OCI-LY7 (cell line): ENCODE data around the gene RAB11FIP5. TPM values are rescaled to one million over a fixed set of nuclear protein-coding genes. Genes with fewer than 3 reads are reported as not detected.
"Not testable (repeated sequence)": the region's sequence is repeated elsewhere in the genome, so short reads cannot be mapped to it uniquely, and the experiment has no call there.

Experiments
- BruUV-seq: library from RNA; stranded (reverse); fragments of 400-500 nt; replicated peaks from 2 replicates; lab custom pipeline; 2021; lab: Mats Ljungman, UMichigan
- CTCF ChIA-PET: fragments of 300-600 bp; sonication (Branson Sonifier 250); formaldehyde crosslinking; loops from one replicate; lab custom pipeline; 2022; ENCODE audit warnings: antibody characterized with exemption; ENCODE audit not compliant: unreplicated experiment; lab: Charles Lee
- POLR2A ChIA-PET: fragments of 300-600 bp; sonication (Branson Sonifier 250); formaldehyde crosslinking; loops from one replicate; lab custom pipeline; 2022; ENCODE audit warnings: antibody characterized with exemption; lab: Charles Lee
- DNase-seq: peaks from one replicate; pipeline ENCODE4 v3.0.0-alpha.2; 2015; ENCODE audit warnings: low spot score
- H2AFZ ChIP-seq: fragments of 200-600 bp; sonication (generic), shearing (Covaris generic); 2 replicates; pipeline ENCODE4 v1.6.1; 2014; ENCODE audit warnings: mild to moderate bottlenecking, antibody characterized with exemption, low read length, moderate library complexity
- H3K27ac ChIP-seq: fragments of 200-600 bp; sonication (generic); 2 replicates; pipeline ENCODE4 v1.5.1; 2014; ENCODE audit warnings: mixed run types, low read depth, mild to moderate bottlenecking, moderate library complexity, low read length, inconsistent platforms; ENCODE audit not compliant: poor library complexity, severe bottlenecking
- H3K36me3 ChIP-seq: fragments of 200-600 bp; sonication (generic); 2 replicates; pipeline ENCODE4 v1.6.1; 2014; ENCODE audit warnings: mild to moderate bottlenecking, antibody characterized with exemption, low read length, moderate library complexity, mixed read lengths; ENCODE audit not compliant: insufficient read depth
- H3K4me1 ChIP-seq: fragments of 200-600 bp; sonication (generic); 2 replicates; pipeline ENCODE4 v1.5.1; 2014; ENCODE audit warnings: mild to moderate bottlenecking, low read length; ENCODE audit not compliant: insufficient read depth, poor library complexity, severe bottlenecking
- H3K4me2 ChIP-seq: fragments of 200-600 bp; sonication (generic); 2 replicates; pipeline ENCODE4 v1.6.1; 2014; ENCODE audit warnings: mild to moderate bottlenecking, low read length
- H3K4me3 ChIP-seq: fragments of 200-600 bp; sonication (generic); 2 replicates; pipeline ENCODE4 v1.5.1; 2014; ENCODE audit warnings: mild to moderate bottlenecking, low read depth, low read length; ENCODE audit not compliant: poor library complexity, severe bottlenecking
- H3K79me2 ChIP-seq: fragments of 200-600 bp; sonication (generic); 2 replicates; pipeline ENCODE4 v1.6.1; 2016; ENCODE audit warnings: low read depth, mild to moderate bottlenecking, low read length, moderate library complexity, mixed read lengths; ENCODE audit not compliant: insufficient read depth
- H3K9me2 ChIP-seq: fragments of 200-600 bp; sonication (generic); 2 replicates; pipeline ENCODE4 v1.6.1; 2016; ENCODE audit warnings: mild to moderate bottlenecking, low read length, mixed read lengths; ENCODE audit not compliant: insufficient read depth
- H3K9me3 ChIP-seq: fragments of 200-600 bp; sonication (generic); 2 replicates; pipeline ENCODE4 v1.6.1; 2014; ENCODE audit warnings: mild to moderate bottlenecking, mixed run types, low read length, mixed read lengths
- H4K20me1 ChIP-seq: fragments of 200-600 bp; sonication (generic); 2 replicates; pipeline ENCODE4 v1.6.1; 2014; ENCODE audit warnings: mild to moderate bottlenecking, antibody characterized with exemption, low read length, moderate library complexity, mixed read lengths; ENCODE audit not compliant: insufficient read depth
- CTCF ChIP-seq: fragments of 200-600 bp; sonication (generic); conservative IDR thresholded peaks from 2 replicates; pipeline ENCODE4 v1.5.1; 2014; ENCODE audit warnings: mild to moderate bottlenecking, antibody characterized with exemption, low read length, moderate library complexity, mixed read lengths
- EZH2phosphoT487 ChIP-seq: fragments of 200-600 bp; sonication (generic); IDR thresholded peaks from 2 replicates; pipeline ENCODE4 v1.6.1; 2018; ENCODE audit warnings: low read depth, borderline replicate concordance, mild to moderate bottlenecking, mixed run types, antibody characterized with exemption, low read length, moderate library complexity, mixed read lengths
- intact Hi-C: fragments of 100-400 bp; cut with micrococcal nuclease; formaldehyde crosslinking; loops from one replicate; pipeline ENCODE4 v1.10.0; 2022; ENCODE audit not compliant: unreplicated experiment
- total RNA-seq, 2 experiments: library from RNA; depleted of rRNA in 1 of 2; stranded (reverse); fragments of >200 nt in 1 of 2; shearing (Covaris generic) in 1 of 2; gene quantifications; 2 replicates each; pipeline ENCODE4 v1.2.3, GENCODE V29; 2014 to 2022

Gene RAB11FIP5
- total RNA-seq, 2 experiments from 2014 or later, result 0.13 TPM; not detected in 1

DNA sequence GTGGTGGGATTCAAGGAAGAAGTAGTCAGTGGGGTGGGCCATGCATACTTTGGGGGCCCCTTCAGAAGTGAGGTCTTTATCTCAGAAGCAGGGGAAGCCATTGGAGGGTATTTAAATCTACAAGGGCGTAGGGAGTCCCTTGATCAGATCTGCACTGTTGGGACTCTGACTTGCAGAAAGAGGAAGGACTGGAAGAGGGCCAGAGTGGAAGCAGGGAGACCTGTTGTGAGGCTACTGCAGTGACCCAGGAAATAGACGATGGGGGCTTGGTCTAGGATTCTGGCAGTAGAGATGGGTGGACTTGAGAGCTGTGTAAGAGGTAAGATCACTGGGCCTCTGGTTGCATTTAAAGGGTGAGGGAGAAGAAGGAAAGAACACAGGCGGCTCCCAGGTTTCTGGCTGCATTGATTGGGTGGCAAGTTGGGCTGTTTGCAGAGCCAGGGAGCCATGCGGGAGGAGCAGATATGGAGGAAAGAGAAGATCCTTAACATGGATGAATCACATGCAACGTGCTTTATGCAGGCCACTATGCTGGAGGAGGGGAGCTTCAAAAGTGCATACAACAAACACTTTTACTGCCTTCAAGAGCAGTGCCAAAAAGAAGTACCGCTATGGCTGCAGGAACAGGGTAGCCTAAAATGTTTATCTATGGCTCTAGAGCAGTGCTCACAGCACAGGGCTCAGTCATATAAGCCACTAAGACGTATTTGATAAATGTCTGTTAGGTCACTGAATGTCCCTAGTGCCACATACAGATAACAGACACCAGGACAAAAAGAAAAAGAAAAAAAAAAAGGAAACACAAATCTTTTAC is 43.5 kb downstream of the RAB11FIP5 start:
- Histone ChIP-seq H3K4me1 (peaks cover 8% of the 10 kb centered on the region), H3K79me2 (no peaks in the 10 kb centered on the region), H4K20me1 (no peaks in the 10 kb centered on the region), H3K4me3 (no peak overlapping the region), H3K9me2 (no peaks in the 10 kb centered on the region), H3K36me3 (no peaks in the 10 kb centered on the region), H2AFZ (no peak overlapping the region), H3K4me2 (peak overlapping the region; percentile 95), H3K9me3 (no peaks in the 10 kb centered on the region), H3K27ac (no peak overlapping the region)
- DNase-seq, result no peak
- no TSS peak for BruUV-seq
- ChIA-PET CTCF (no interaction called here), POLR2A (no interaction called here)
- intact Hi-C loops, result no loop called here
- TF ChIP-seq CTCF (no peak), EZH2phosphoT487 (no peak)

DNA sequence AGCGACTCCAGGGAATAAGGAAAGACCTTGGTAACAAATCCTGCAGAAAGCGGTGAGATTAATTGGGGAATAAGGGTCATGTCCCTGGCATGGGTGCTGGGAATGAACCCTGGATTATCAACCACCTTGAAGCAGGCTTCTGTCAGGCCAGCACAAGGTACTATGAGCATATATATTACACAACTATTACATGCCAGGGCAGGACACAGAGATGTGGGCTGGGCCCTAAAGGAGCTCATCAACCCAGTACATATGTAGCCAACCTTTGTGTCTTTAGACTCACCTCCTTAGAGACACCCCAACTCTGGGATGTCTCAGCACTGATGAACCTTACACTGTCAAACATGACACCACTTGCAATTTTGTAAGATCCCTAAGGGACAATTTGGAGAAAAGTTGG is 44.6 kb downstream of the RAB11FIP5 start:
- no peak overlapping the region for H2AFZ ChIP-seq
- no peak overlapping the region for H3K4me3 ChIP-seq
- ChIA-PET POLR2A (no interaction called here), CTCF (no interaction called here)
- no peaks in the 10 kb centered on the region for H4K20me1 ChIP-seq
- BruUV-seq, result no TSS peak
- no peak overlapping the region for H3K4me2 ChIP-seq
- no peak overlapping the region for H3K27ac ChIP-seq
- DNase-seq, result no peak
- H3K79me2 ChIP-seq, result no peaks in the 10 kb centered on the region
- no peaks in the 10 kb centered on the region for H3K36me3 ChIP-seq
- H3K9me3 ChIP-seq, result no peaks in the 10 kb centered on the region
- TF ChIP-seq EZH2phosphoT487, result no peak
- TF ChIP-seq CTCF, result no peak
- no peaks in the 10 kb centered on the region for H3K9me2 ChIP-seq
- H3K4me1 ChIP-seq, result peaks cover 8% of the 10 kb centered on the region
- intact Hi-C loops, result no loop called here

DNA sequence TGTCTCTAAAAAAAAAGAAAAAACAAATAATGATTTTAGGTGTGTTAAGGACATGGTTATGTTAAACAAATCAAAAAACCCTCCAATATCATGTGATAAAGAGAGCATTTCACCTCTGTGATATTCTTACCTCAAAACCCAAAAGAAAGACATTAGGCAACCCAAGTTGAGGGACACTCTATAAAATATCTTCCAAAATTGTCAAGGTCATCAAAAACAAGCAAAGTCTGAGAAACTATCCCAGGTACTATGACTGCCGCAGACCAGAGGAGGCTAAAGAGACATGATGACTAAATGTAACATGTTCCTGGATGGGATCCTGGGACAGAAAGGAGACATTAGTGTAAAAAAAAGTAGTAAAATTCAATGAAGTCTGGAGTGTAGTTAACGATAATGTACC is 45.7 kb downstream of the RAB11FIP5 start:
- intact Hi-C loops, result no loop called here
- ChIA-PET POLR2A (no interaction called here), CTCF (interaction anchor here (0.6 kb wide), 1 partner anchor 902 kb away, joined by 4 read pairs; no protein-coding TSS in a partner anchor)
- no peak for DNase-seq
- no peak overlapping the region for H2AFZ ChIP-seq
- TF ChIP-seq CTCF, result no peak
- TF ChIP-seq EZH2phosphoT487, result no peak
- H3K4me2 ChIP-seq, result no peak overlapping the region
- no peaks in the 10 kb centered on the region for H3K9me3 ChIP-seq
- H4K20me1 ChIP-seq, result no peaks in the 10 kb centered on the region
- peaks cover 8% of the 10 kb centered on the region for H3K4me1 ChIP-seq
- H3K9me2 ChIP-seq, result no peaks in the 10 kb centered on the region
- no peak overlapping the region for H3K4me3 ChIP-seq
- H3K27ac ChIP-seq, result no peak overlapping the region
- H3K36me3 ChIP-seq, result no peaks in the 10 kb centered on the region
- no peaks in the 10 kb centered on the region for H3K79me2 ChIP-seq
- BruUV-seq, result no TSS peak

- H3K36me3 ChIP-seq, H3K79me2 ChIP-seq, H3K4me3 ChIP-seq, H2AFZ ChIP-seq, H3K9me2 ChIP-seq, intact Hi-C loops, CTCF ChIA-PET, H3K4me1 ChIP-seq, BruUV-seq, H4K20me1 ChIP-seq, DNase-seq, H3K4me2 ChIP-seq, H3K9me3 ChIP-seq, H3K27ac ChIP-seq: not testable (repeated sequence)
- POLR2A ChIA-PET, result interaction anchor here (1.2 kb wide), 1 partner anchor 11 kb away, joined by 3 read pairs; no protein-coding TSS in a partner anchor
Measured at GRCh38 chr2:73065070-73065469, 47.7 kb downstream of the RAB11FIP5 start.
